K562 (cell line): ENCODE data around the gene UBAP1L. TPM values are rescaled to one million over a fixed set of nuclear protein-coding genes. Genes with fewer than 3 reads are reported as not detected.

Source experiments
- CBX5 ChIP-seq: IDR thresholded peaks from 2 replicates; pipeline ENCODE4 v1.6.1; 2014; ENCODE audit warnings: low read depth, borderline replicate concordance
- CUX1 ChIP-seq: fragments of 200-800 bp; sonication (Bioruptor generic); IDR thresholded peaks from 2 replicates; pipeline ENCODE4 v1.6.1; 2016; ENCODE audit warnings: missing genetic modification characterization, missing compliant biosample characterization
- NFE2L1 ChIP-seq: fragments of 450-650 bp; IDR thresholded peaks from 2 replicates; pipeline ENCODE4 v1.6.1; 2016; ENCODE audit warnings: missing genetic modification characterization, low read depth, mild to moderate bottlenecking, missing compliant biosample characterization, moderate library complexity, borderline replicate concordance
- PHF20 ChIP-seq: fragments of 450-650 bp; IDR thresholded peaks from 2 replicates; pipeline ENCODE4 v1.6.1; 2018; ENCODE audit not compliant: partially characterized antibody
- RHOXF2B ChIP-seq: fragments of 250-450 bp; sonication (Bioruptor Pico); conservative IDR thresholded peaks from 2 replicates; pipeline ENCODE4 v1.5.1; 2021
- SMARCB1 ChIP-seq: IDR thresholded peaks from 2 replicates; pipeline ENCODE4 v1.6.1; 2011; ENCODE audit warnings: improper control_type of control experiment, low read depth; ENCODE audit not compliant: insufficient read length
- SREBF2 ChIP-seq: sonication (generic); formaldehyde crosslinking; IDR thresholded peaks from 2 replicates; pipeline ENCODE4 v1.4.0; 2020; ENCODE audit warnings: mild to moderate bottlenecking, missing genetic modification reagents
- ZNF639 ChIP-seq, 2 experiments: fragments of 200-800 bp in 1 of 2; sonication (Bioruptor generic) in 1 of 2; sonication (generic) in 1 of 2; formaldehyde crosslinking in 1 of 2; IDR thresholded peaks in 1 of 2; conservative IDR thresholded peaks in 1 of 2; 2 replicates each; pipeline versions ENCODE4 v1.5.0 to v1.6.1; 2016 to 2020; ENCODE audit warnings: missing compliant biosample characterization in 1 of 2, missing genetic modification characterization in 1 of 2, missing genetic modification reagents in 1 of 2
- polyA plus RNA-seq, 8 experiments: library from polyadenylated mRNA; depleted of rRNA in 4 of 8; stranded (reverse) in 5 of 8; unstranded in 3 of 8; fragments of >200 nt; fragmentation: Nextera tagmentation in 2 of 8; fragmentation: Illumina TruSeq in 1 of 8; extraction: Ambion mirVana in 2 of 8; extraction: Trizol in 1 of 8; gene quantifications; 2 replicates each; pipeline versions ENCODE4 v1.2.1 to v1.2.3, GENCODE V29; 2011 to 2014; ENCODE audit warnings: inconsistent platforms in 1 of 8, missing spikeins in 1 of 8
- total RNA-seq, 7 experiments: library from RNA; depleted of rRNA in 6 of 7; stranded (reverse); fragments of >200 nt in 6 of 7; fragmentation: Illumina TruSeq in 2 of 7; extraction: Trizol in 2 of 7; gene quantifications; 2 replicates each; pipeline versions ENCODE4 v1.2.1 to v1.2.3, GENCODE V29; 2011 to 2021; ENCODE audit warnings: low replicate concordance in 1 of 7
- TF ChIP-seq, protein P1 (sequence below): sonication (generic); formaldehyde crosslinking; IDR thresholded peaks from 2 replicates; pipeline ENCODE4 v1.8.0; 2023; ENCODE audit warnings: mild to moderate bottlenecking, missing genetic modification reagents
- TF ChIP-seq, protein P2 (sequence below): fragments of 250-450 bp; sonication (Bioruptor Pico); IDR thresholded peaks from 2 replicates; pipeline ENCODE4 v1.8.0; 2021; ENCODE audit warnings: borderline replicate concordance, mild to moderate bottlenecking, moderate library complexity; ENCODE audit not compliant: poor library complexity, severe bottlenecking
- TF ChIP-seq, protein P3 (sequence below): sonication (generic); formaldehyde crosslinking; IDR thresholded peaks from 2 replicates; pipeline ENCODE4 v1.8.1; 2023; ENCODE audit warnings: mild to moderate bottlenecking, missing genetic modification reagents, moderate library complexity

The UBAP1L gene
- total and polyA plus RNA-seq, 9 of the 15 experiments (the other 6 are each of a cell fraction or from before 2014, with no cell fraction given) = 0.16 to 0.71 (median 0.41) TPM; not detected in 2

DNA sequence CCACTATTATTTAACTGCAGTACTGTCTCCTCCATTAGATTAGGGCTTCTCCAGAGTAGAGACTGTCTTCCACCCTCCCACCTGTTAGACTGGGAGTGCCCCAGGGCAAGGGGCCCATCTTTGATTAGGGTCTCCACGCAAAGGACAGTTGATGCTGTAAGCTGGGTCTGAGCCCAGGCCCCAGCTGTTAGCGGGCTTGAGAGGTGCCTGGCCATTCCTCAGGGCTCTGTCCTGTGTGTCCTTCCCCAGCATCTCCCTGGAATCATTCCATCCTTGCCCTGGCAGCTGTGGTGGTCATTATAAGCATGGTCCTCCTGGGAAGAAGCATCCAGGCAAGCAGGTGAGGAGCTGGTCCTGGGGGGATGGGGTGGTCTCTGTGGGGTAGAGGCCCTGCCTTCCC, 63.7 kb downstream of the UBAP1L start (continued):
- TF ChIP-seq ZNF639 (CRISPR knock-in tag; conservative IDR thresholded peaks at IDR 0.05 in 1 of 2, IDR thresholded peaks at IDR 0.05 in 1 of 2) (no peak), SREBF2 (CRISPR knock-in tag) (no peak), SMARCB1 (no peak), PHF20 (no peak), CUX1 (CRISPR knock-in tag) (no peak), CBX5 (no peak), RHOXF2B (CRISPR knock-in tag) (no peak), NFE2L1 (tag) (no peak)
- TF ChIP-seq, protein P1, sequence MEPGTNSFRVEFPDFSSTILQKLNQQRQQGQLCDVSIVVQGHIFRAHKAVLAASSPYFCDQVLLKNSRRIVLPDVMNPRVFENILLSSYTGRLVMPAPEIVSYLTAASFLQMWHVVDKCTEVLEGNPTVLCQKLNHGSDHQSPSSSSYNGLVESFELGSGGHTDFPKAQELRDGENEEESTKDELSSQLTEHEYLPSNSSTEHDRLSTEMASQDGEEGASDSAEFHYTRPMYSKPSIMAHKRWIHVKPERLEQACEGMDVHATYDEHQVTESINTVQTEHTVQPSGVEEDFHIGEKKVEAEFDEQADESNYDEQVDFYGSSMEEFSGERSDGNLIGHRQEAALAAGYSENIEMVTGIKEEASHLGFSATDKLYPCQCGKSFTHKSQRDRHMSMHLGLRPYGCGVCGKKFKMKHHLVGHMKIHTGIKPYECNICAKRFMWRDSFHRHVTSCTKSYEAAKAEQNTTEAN (CRISPR knock-in tag) = no peak
- TF ChIP-seq, protein P2, sequence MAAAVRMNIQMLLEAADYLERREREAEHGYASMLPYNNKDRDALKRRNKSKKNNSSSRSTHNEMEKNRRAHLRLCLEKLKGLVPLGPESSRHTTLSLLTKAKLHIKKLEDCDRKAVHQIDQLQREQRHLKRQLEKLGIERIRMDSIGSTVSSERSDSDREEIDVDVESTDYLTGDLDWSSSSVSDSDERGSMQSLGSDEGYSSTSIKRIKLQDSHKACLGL (CRISPR knock-in tag) = no peak
- TF ChIP-seq, protein P3, sequence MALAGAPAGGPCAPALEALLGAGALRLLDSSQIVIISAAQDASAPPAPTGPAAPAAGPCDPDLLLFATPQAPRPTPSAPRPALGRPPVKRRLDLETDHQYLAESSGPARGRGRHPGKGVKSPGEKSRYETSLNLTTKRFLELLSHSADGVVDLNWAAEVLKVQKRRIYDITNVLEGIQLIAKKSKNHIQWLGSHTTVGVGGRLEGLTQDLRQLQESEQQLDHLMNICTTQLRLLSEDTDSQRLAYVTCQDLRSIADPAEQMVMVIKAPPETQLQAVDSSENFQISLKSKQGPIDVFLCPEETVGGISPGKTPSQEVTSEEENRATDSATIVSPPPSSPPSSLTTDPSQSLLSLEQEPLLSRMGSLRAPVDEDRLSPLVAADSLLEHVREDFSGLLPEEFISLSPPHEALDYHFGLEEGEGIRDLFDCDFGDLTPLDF (CRISPR knock-in tag) = no peak
- TF ChIP-seq, all 486 proteins: peak for 0
